OCI-LY3 (cell line): ENCODE data around the gene SNX24.

Experiments used
- H2AFZ ChIP-seq: fragments of 200-600, 300-600 bp; shearing (Covaris generic); 2 replicates; pipeline ENCODE4 v1.6.0; 2014; ENCODE audit warnings: antibody characterized with exemption, low read depth, low read length
- H3K27ac ChIP-seq: fragments of 200-600, 300-600 bp; sonication (generic); 2 replicates; pipeline ENCODE4 v1.5.1; 2014; ENCODE audit warnings: mild to moderate bottlenecking, low read length, moderate library complexity, mixed read lengths
- H3K27me3 ChIP-seq: fragments of 200-600, 300-600 bp; sonication (generic); 2 replicates; pipeline ENCODE4 v1.6.1; 2014; ENCODE audit warnings: low read depth, low read length, mixed read lengths
- H3K36me3 ChIP-seq: fragments of 200-600, 300-600 bp; sonication (generic); replicated peaks from 2 replicates; pipeline ENCODE3; 2014; ENCODE audit warnings: low read depth, low read length, mixed read lengths
- H3K4me1 ChIP-seq: fragments of 300-600, 200-600 bp; sonication (generic); 2 replicates; pipeline ENCODE4 v1.6.1; 2014; ENCODE audit warnings: low read length, mixed read lengths
- H3K4me2 ChIP-seq: fragments of 200-600, 300-600 bp; sonication (generic); 2 replicates; pipeline ENCODE4 v1.6.1; 2014; ENCODE audit warnings: low read length, mixed read lengths
- H3K4me3 ChIP-seq: fragments of 300-600, 200-600 bp; sonication (generic); 2 replicates; pipeline ENCODE4 v1.5.1; 2014; ENCODE audit warnings: antibody characterized with exemption, mild to moderate bottlenecking, low read length, moderate library complexity
- H3K79me2 ChIP-seq: fragments of 300-600, 200-600 bp; shearing (Covaris generic); 2 replicates; pipeline ENCODE4 v1.6.1; 2014; ENCODE audit warnings: mild to moderate bottlenecking, low read length, mixed read lengths
- H3K9ac ChIP-seq: fragments of 300-600, 200-600 bp; shearing (Covaris generic); 2 replicates; pipeline ENCODE4 v1.6.0; 2014; ENCODE audit warnings: mild to moderate bottlenecking, low read length, moderate library complexity
- H3K9me3 ChIP-seq: fragments of 200-600, 300-600 bp; shearing (Covaris generic); 2 replicates; pipeline ENCODE4 v1.6.1; 2014; ENCODE audit warnings: low read length, mixed read lengths; ENCODE audit not compliant: insufficient read depth
- H4K20me1 ChIP-seq: fragments of 200-600, 300-600 bp; sonication (generic); 2 replicates; pipeline ENCODE4 v1.6.1; 2016; ENCODE audit warnings: low read length, mixed read lengths; ENCODE audit not compliant: insufficient read depth
- EZH2phosphoT487 ChIP-seq: fragments of 200-600 bp; shearing (Covaris generic); IDR thresholded peaks from 2 replicates; pipeline ENCODE4 v1.6.1; 2018; ENCODE audit warnings: antibody characterized with exemption, mixed run types, low read depth
- TF ChIP-seq, protein P1 (sequence below): fragments of 200-600, 300-600 bp; sonication (generic); IDR thresholded peaks from 2 replicates; pipeline ENCODE4 v1.5.1; 2014; ENCODE audit warnings: antibody characterized with exemption, low read length, low read depth

Gene SNX24

DNA sequence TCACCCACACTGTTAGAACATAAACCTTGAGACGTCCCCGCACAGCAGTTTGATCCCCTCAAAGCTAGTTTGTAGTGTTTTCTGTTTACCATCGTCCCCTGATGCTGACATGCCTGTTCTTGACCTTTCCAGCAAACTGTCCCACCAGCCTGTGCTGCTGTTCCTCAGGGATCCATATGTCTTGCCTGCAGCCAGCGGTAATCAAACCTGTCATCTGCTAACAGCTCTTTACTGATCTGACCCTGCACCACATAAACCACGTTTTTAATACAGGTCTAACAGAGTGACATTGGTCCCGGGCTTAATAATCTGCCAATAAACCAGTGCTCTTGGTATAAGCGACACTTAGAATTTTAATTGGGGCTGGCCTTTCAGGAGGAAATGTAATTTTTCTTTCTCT, 156.4 kb downstream of the SNX24 start:
- Histone ChIP-seq H3K79me2 (no peaks in the 10 kb centered on the region), H3K4me3 (no peak overlapping the region), H3K9ac (no peak overlapping the region), H3K27ac (no peak overlapping the region), H3K9me3 (no peaks in the 10 kb centered on the region), H3K4me1 (peaks cover 25% of the 10 kb centered on the region), H2AFZ (no peak overlapping the region), H3K36me3 (no peaks in the 10 kb centered on the region), H4K20me1 (no peaks in the 10 kb centered on the region), H3K27me3 (no peaks in the 10 kb centered on the region), H3K4me2 (no peak overlapping the region)
- TF ChIP-seq, protein P1, sequence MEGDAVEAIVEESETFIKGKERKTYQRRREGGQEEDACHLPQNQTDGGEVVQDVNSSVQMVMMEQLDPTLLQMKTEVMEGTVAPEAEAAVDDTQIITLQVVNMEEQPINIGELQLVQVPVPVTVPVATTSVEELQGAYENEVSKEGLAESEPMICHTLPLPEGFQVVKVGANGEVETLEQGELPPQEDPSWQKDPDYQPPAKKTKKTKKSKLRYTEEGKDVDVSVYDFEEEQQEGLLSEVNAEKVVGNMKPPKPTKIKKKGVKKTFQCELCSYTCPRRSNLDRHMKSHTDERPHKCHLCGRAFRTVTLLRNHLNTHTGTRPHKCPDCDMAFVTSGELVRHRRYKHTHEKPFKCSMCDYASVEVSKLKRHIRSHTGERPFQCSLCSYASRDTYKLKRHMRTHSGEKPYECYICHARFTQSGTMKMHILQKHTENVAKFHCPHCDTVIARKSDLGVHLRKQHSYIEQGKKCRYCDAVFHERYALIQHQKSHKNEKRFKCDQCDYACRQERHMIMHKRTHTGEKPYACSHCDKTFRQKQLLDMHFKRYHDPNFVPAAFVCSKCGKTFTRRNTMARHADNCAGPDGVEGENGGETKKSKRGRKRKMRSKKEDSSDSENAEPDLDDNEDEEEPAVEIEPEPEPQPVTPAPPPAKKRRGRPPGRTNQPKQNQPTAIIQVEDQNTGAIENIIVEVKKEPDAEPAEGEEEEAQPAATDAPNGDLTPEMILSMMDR: no peak
- no peak for TF ChIP-seq EZH2phosphoT487

DNA sequence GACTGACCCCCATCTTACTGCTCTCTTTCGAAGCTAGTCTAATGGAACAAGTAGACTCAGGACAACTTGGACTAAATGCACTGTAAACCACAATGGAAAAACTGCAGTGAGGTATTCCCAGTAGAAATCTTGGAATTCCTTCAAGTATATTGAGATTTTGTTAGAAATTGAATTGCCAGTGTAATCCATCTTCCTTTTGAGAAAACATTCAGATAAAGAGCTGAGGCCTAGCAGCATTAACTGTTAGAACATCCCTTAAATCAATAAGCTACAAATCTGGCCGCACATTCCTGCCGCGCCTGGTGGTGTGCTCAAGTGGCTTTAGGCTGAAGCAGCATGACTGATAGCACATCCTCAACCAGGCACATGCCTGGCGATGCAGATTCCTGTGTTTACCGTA, 161.8 kb downstream of the SNX24 start:
- H4K20me1 ChIP-seq: no peaks in the 10 kb centered on the region
- H3K79me2 ChIP-seq: no peaks in the 10 kb centered on the region
- no peak overlapping the region for H3K27ac ChIP-seq
- no peak overlapping the region for H3K9ac ChIP-seq
- H3K9me3 ChIP-seq: no peaks in the 10 kb centered on the region
- TF ChIP-seq, protein P1: no peak
- TF ChIP-seq EZH2phosphoT487: no peak
- H3K27me3 ChIP-seq: no peaks in the 10 kb centered on the region
- peaks cover 8% of the 10 kb centered on the region for H3K36me3 ChIP-seq
- no peak overlapping the region for H2AFZ ChIP-seq
- H3K4me1 ChIP-seq: peaks cover 3% of the 10 kb centered on the region
- no peak overlapping the region for H3K4me3 ChIP-seq
- no peak overlapping the region for H3K4me2 ChIP-seq

DNA sequence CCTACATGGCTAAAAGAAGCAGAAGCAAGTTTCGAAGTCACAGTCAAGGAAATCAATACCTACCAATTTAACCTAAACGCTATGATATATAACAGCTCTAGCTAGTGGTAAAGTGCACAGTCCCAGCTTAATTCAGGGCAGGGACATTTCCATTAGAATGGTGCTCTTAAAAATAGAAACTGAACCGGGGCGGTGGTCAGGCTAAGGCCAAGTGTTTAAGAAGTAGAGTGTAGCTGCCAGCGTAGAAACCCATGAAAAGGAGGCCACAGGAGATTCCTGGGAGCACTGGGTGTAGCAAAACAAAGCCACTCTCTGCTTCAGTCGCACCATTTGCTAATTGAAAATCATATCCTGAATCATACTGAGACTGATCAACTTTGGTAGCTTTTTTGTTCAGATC, 162.3 kb downstream of the SNX24 start:
- Histone ChIP-seq H3K36me3 (peaks cover 8% of the 10 kb centered on the region), H3K27me3 (no peaks in the 10 kb centered on the region), H3K9ac (no peak overlapping the region), H3K4me1 (peaks cover 9% of the 10 kb centered on the region), H3K27ac (no peak overlapping the region), H3K9me3 (no peaks in the 10 kb centered on the region), H3K4me2 (no peak overlapping the region), H2AFZ (no peak overlapping the region), H3K79me2 (no peaks in the 10 kb centered on the region), H4K20me1 (no peaks in the 10 kb centered on the region), H3K4me3 (no peak overlapping the region)
- TF ChIP-seq, protein P1: no peak
- TF ChIP-seq EZH2phosphoT487: no peak

DNA sequence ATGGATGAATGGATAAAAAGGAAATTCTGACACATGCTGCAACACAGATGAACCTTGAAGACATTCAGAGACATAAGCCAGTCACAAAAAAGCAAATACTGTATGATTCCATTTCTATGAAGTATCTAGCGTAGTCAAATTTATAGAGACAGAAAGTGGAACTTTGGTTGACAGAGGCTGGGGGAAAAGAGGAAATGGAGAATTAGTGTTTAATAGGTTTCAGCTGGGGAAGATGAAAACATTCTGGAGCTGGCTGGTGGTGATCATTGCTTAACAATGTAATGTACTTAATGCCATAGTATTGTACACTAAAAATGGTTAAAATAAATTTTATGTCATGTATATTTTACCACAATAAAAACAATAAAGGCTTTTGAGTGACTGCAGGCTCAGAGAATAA, 166.9 kb downstream of the SNX24 start:
- H3K9me3 ChIP-seq: no peaks in the 10 kb centered on the region
- H3K4me1 ChIP-seq: peaks cover 11% of the 10 kb centered on the region
- no peak overlapping the region for H3K9ac ChIP-seq
- peak overlapping the region; percentile 57 for H3K4me2 ChIP-seq
- H2AFZ ChIP-seq: no peak overlapping the region
- H3K36me3 ChIP-seq: peaks cover 8% of the 10 kb centered on the region
- no peaks in the 10 kb centered on the region for H4K20me1 ChIP-seq
- no peak overlapping the region; the same call in none of the 2 replicates for H3K4me3 ChIP-seq
- H3K27me3 ChIP-seq: no peaks in the 10 kb centered on the region
- TF ChIP-seq EZH2phosphoT487: no peak
- TF ChIP-seq, protein P1: no peak
- peak overlapping the region; percentile 34; the same call in 1 of the 2 replicates for H3K27ac ChIP-seq
- no peaks in the 10 kb centered on the region for H3K79me2 ChIP-seq
